ENCODE results near the gene PCED1B.

DNA sequence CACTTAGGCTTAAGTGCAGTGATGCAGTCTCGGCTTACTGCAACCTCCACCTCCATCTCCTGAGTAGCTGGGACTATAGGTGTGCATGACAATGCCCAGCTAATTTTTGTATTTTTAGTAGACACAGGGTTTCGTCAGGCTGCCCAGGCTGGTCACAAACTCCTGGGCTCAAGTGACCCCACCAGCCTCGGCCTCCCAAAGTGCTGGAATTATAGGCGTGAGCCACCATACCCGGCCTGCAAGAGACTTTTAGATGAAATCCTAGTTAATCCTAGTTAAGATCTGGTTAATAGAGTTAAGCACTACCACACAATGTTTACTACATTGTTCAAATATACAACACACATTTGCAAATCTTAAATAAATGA, 196.8 kb downstream of the PCED1B start:
- TF ChIP-seq, protein P1, sequence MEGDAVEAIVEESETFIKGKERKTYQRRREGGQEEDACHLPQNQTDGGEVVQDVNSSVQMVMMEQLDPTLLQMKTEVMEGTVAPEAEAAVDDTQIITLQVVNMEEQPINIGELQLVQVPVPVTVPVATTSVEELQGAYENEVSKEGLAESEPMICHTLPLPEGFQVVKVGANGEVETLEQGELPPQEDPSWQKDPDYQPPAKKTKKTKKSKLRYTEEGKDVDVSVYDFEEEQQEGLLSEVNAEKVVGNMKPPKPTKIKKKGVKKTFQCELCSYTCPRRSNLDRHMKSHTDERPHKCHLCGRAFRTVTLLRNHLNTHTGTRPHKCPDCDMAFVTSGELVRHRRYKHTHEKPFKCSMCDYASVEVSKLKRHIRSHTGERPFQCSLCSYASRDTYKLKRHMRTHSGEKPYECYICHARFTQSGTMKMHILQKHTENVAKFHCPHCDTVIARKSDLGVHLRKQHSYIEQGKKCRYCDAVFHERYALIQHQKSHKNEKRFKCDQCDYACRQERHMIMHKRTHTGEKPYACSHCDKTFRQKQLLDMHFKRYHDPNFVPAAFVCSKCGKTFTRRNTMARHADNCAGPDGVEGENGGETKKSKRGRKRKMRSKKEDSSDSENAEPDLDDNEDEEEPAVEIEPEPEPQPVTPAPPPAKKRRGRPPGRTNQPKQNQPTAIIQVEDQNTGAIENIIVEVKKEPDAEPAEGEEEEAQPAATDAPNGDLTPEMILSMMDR (IDR thresholded peaks at IDR 0.05) = no peak
- TF ChIP-seq POLR2A (IDR thresholded peaks at IDR 0.05) = no peak
